HepG2 (cell line): ENCODE data around the gene TLCD5.

Experiments
- CBX5 ChIP-seq: sonication (generic); formaldehyde crosslinking; IDR thresholded peaks from 2 replicates; pipeline ENCODE4 v1.4.0; 2020; ENCODE audit warnings: missing genetic modification reagents, borderline replicate concordance
- CTCF ChIP-seq: sonication (generic); formaldehyde crosslinking; IDR thresholded peaks from 2 replicates; pipeline ENCODE4 v1.5.0; 2020; ENCODE audit warnings: mild to moderate bottlenecking, missing genetic modification reagents, moderate library complexity
- ESRRA ChIP-seq: sonication (generic); formaldehyde crosslinking; IDR thresholded peaks from 2 replicates; pipeline ENCODE4 v1.5.1; 2020; ENCODE audit warnings: mild to moderate bottlenecking, low read depth, missing genetic modification reagents
- NFKBIZ ChIP-seq: IDR thresholded peaks from 2 replicates; pipeline ENCODE4 v1.6.1; 2018; ENCODE audit warnings: missing genetic modification reagents, missing compliant biosample characterization
- POLR2A ChIP-seq, 2 experiments: IDR thresholded peaks; 2 replicates each; pipeline ENCODE4 v1.6.1; 2011; ENCODE audit warnings: low read depth in 2 of 2, low read length in 2 of 2, mild to moderate bottlenecking in 1 of 2, moderate library complexity in 1 of 2; ENCODE audit not compliant: insufficient read depth in 1 of 2
- REST ChIP-seq, 2 experiments: IDR thresholded peaks; 2 replicates each; pipeline ENCODE4 v1.6.1; 2011 to 2012; ENCODE audit warnings: low read length in 2 of 2, borderline replicate concordance in 1 of 2, low read depth in 1 of 2, mild to moderate bottlenecking in 1 of 2, moderate library complexity in 1 of 2
- SRSF4 ChIP-seq: fragments of 200-400 bp; formaldehyde crosslinking; IDR thresholded peaks from one replicate; pipeline ENCODE4 v1.6.1; 2018; ENCODE audit warnings: mild to moderate bottlenecking, low read depth, low read length, moderate library complexity; ENCODE audit not compliant: poor library complexity, severe bottlenecking
- ZNF331 ChIP-seq: sonication (generic); formaldehyde crosslinking; IDR thresholded peaks from 2 replicates; pipeline ENCODE4 v1.4.0; 2020; ENCODE audit warnings: missing genetic modification reagents
- ZSCAN20 ChIP-seq: sonication (generic); formaldehyde crosslinking; IDR thresholded peaks from 2 replicates; pipeline ENCODE4 v1.4.0; 2020; ENCODE audit warnings: missing genetic modification reagents, mild to moderate bottlenecking, borderline replicate concordance

GRCh38 chr11:120293038-120293800, 31.9 kb upstream of the TLCD5 start:
- TF ChIP-seq NFKBIZ (no peak), POLR2A (IDR thresholded peaks at IDR 0.05; ENCODE audit: insufficient read depth in 1 of 2, low read depth in 2 of 2, low read length in 2 of 2) (no peak), SRSF4 (no peak), ZNF331 (CRISPR knock-in tag) (no peak), REST (IDR thresholded peaks at IDR 0.05; ENCODE audit: borderline replicate concordance in 1 of 2, low read depth in 1 of 2, low read length in 2 of 2) (no peak), ESRRA (CRISPR knock-in tag) (no peak), ZSCAN20 (CRISPR knock-in tag) (no peak), CBX5 (CRISPR knock-in tag) (no peak), CTCF (CRISPR knock-in tag) (no peak)
